HepG2 (cell line): ENCODE measurements around the gene MASP2. TPM values are rescaled to one million over a fixed set of nuclear protein-coding genes. Genes with fewer than 3 reads are reported as not detected.

Experiments used
- AGO2 ChIP-seq: fragments of 200-400 bp; formaldehyde crosslinking; optimal IDR thresholded peaks from 2 replicates; pipeline ENCODE3; 2017; ENCODE audit warnings: mild to moderate bottlenecking, low read depth, low read length, moderate library complexity
- BORCS8-MEF2B ChIP-seq: sonication (generic); formaldehyde crosslinking; IDR thresholded peaks from 2 replicates; pipeline ENCODE4 v1.8.0; 2022; ENCODE audit warnings: mild to moderate bottlenecking, missing genetic modification reagents
- EP300 ChIP-seq, 3 experiments: sonication (generic) in 1 of 3; formaldehyde crosslinking in 1 of 3; IDR thresholded peaks; 2 replicates each; pipeline versions ENCODE4 v1.5.1 to v1.6.1; 2011 to 2020; ENCODE audit warnings: low read depth in 2 of 3, low read length in 2 of 3, borderline replicate concordance in 1 of 3, improper control_type of control experiment in 1 of 3, mild to moderate bottlenecking in 1 of 3, missing genetic modification reagents in 1 of 3, moderate library complexity in 1 of 3
- FOXP4 ChIP-seq: sonication (generic); formaldehyde crosslinking; IDR thresholded peaks from 2 replicates; pipeline ENCODE4 v1.4.0; 2020; ENCODE audit warnings: missing genetic modification reagents
- MEF2D ChIP-seq: sonication (generic); formaldehyde crosslinking; IDR thresholded peaks from 2 replicates; pipeline ENCODE4 v1.5.1; 2020; ENCODE audit warnings: mild to moderate bottlenecking, missing genetic modification reagents
- MLXIP ChIP-seq: sonication (generic); formaldehyde crosslinking; IDR thresholded peaks from 2 replicates; pipeline ENCODE4 v1.9.0; 2021; ENCODE audit warnings: missing genetic modification reagents, borderline replicate concordance
- NR2F2 ChIP-seq: IDR thresholded peaks from 2 replicates; pipeline ENCODE4 v1.6.1; 2012; ENCODE audit warnings: low read depth, inconsistent platforms, borderline replicate concordance
- RXRA ChIP-seq: sonication (generic); formaldehyde crosslinking; IDR thresholded peaks from 2 replicates; pipeline ENCODE4 v1.5.1; 2020; ENCODE audit warnings: missing genetic modification reagents
- TEAD2 ChIP-seq: sonication (generic); formaldehyde crosslinking; IDR thresholded peaks from 2 replicates; pipeline ENCODE4 v1.9.0; 2021; ENCODE audit warnings: missing genetic modification reagents
- ZBTB38 ChIP-seq: sonication (generic); formaldehyde crosslinking; IDR thresholded peaks from 2 replicates; pipeline ENCODE4 v1.5.1; 2020; ENCODE audit warnings: mild to moderate bottlenecking, missing genetic modification reagents
- ZBTB7B ChIP-seq: sonication (generic); formaldehyde crosslinking; IDR thresholded peaks from 2 replicates; pipeline ENCODE4 v1.4.0; 2020; ENCODE audit warnings: missing genetic modification reagents
- ZFP91 ChIP-seq: sonication (generic); formaldehyde crosslinking; IDR thresholded peaks from 2 replicates; pipeline ENCODE4 v1.9.0; 2022; ENCODE audit warnings: missing genetic modification reagents, mild to moderate bottlenecking, borderline replicate concordance
- ZHX1 ChIP-seq: sonication (generic); formaldehyde crosslinking; IDR thresholded peaks from 2 replicates; pipeline ENCODE4 v1.8.1; 2022; ENCODE audit warnings: low read depth, mild to moderate bottlenecking, missing genetic modification reagents
- ZNF546 ChIP-seq: sonication (generic); formaldehyde crosslinking; conservative IDR thresholded peaks from 2 replicates; pipeline ENCODE4 v1.8.1; 2023; ENCODE audit warnings: mild to moderate bottlenecking, missing genetic modification reagents
- ZNF547 ChIP-seq: sonication (generic); formaldehyde crosslinking; IDR thresholded peaks from 2 replicates; pipeline ENCODE4 v1.5.1; 2020; ENCODE audit warnings: mild to moderate bottlenecking, missing genetic modification reagents
- ZNF569 ChIP-seq: sonication (generic); formaldehyde crosslinking; IDR thresholded peaks from 2 replicates; pipeline ENCODE4 v1.5.0; 2020; ENCODE audit warnings: mild to moderate bottlenecking, missing genetic modification reagents, moderate library complexity, borderline replicate concordance
- ZNF605 ChIP-seq: sonication (generic); formaldehyde crosslinking; IDR thresholded peaks from 2 replicates; pipeline ENCODE4 v1.8.0; 2022; ENCODE audit warnings: mild to moderate bottlenecking, missing genetic modification reagents
- ZNF772 ChIP-seq: sonication (generic); formaldehyde crosslinking; IDR thresholded peaks from 2 replicates; pipeline ENCODE4 v1.5.0; 2020; ENCODE audit warnings: mild to moderate bottlenecking, missing genetic modification reagents
- ZNF850 ChIP-seq: sonication (generic); formaldehyde crosslinking; conservative IDR thresholded peaks from 2 replicates; pipeline ENCODE4 v1.9.0; 2021; ENCODE audit warnings: mild to moderate bottlenecking, missing genetic modification reagents
- polyA plus RNA-seq, 8 experiments: library from polyadenylated mRNA; depleted of rRNA in 3 of 8; stranded (reverse) in 7 of 8; unstranded in 1 of 8; fragments of >200 nt; fragmentation: Illumina TruSeq in 4 of 8; extraction: Trizol in 4 of 8; gene quantifications; 2 replicates each; pipeline versions ENCODE4 v1.2.1 to v1.2.3, GENCODE V29; 2011 to 2016; ENCODE audit warnings: low read depth in 4 of 8, missing spikeins in 1 of 8, mixed read lengths in 1 of 8; ENCODE audit not compliant: insufficient read depth in 1 of 8
- total RNA-seq, 5 experiments: library from RNA; depleted of rRNA; stranded (reverse); fragments of >200 nt; fragmentation: Illumina TruSeq; extraction: Trizol; gene quantifications; 2 replicates each; pipeline ENCODE4 v1.2.3, GENCODE V29; 2016; ENCODE audit warnings: low read depth in 1 of 5

Gene MASP2
- total and polyA plus RNA-seq, 2 of the 13 experiments (the other 11 are each of a cell fraction or from before 2014, with no cell fraction given) = 7.1 to 11.8 TPM

GRCh38 chr1:11046625-11047365, at the start of gene MASP2 (continued):
- peak; percentile 41; the same call in 1 of the 2 replicates for TF ChIP-seq FOXP4 (CRISPR knock-in tag)
- peak; percentile 17; the same call in 1 of the 2 replicates for TF ChIP-seq NR2F2
- peak; percentile 71 for TF ChIP-seq ZBTB7B (CRISPR knock-in tag)
- peak; percentile 72 for TF ChIP-seq ZFP91
- TF ChIP-seq ZNF547 (CRISPR knock-in tag) = 0 out of 2 replicates have a peak, but pooled peaks have one; percentile 19
- no peak for TF ChIP-seq MLXIP (CRISPR knock-in tag)
- peak; percentile 90 for TF ChIP-seq RXRA (CRISPR knock-in tag)
- TF ChIP-seq ZBTB38 = peak; percentile 70
- TF ChIP-seq ZNF605 (CRISPR knock-in tag) = peak; percentile 75; the same call in 1 of the 2 replicates
- no peak for TF ChIP-seq TEAD2
- peak; percentile 35; the same call in 1 of the 2 replicates for TF ChIP-seq BORCS8-MEF2B (CRISPR knock-in tag)
- no peak for TF ChIP-seq MEF2D (CRISPR knock-in tag)
- TF ChIP-seq AGO2 = peak; percentile 52
- no peak for TF ChIP-seq ZNF569 (CRISPR knock-in tag)
- TF ChIP-seq ZNF772 (CRISPR knock-in tag) = no peak
- no peak for TF ChIP-seq ZNF850 (CRISPR knock-in tag)
- TF ChIP-seq ZNF546 (CRISPR knock-in tag) = no peak
- peak in 1 of 2 experiments; percentile 28; a peak in 1 of 4 replicates for TF ChIP-seq EP300 (IDR thresholded peaks at IDR 0.05; ENCODE audit: low read depth in 2 of 2, low read length in 2 of 2)
- TF ChIP-seq EP300 (CRISPR knock-in tag; IDR thresholded peaks at IDR 0.05; ENCODE audit: borderline replicate concordance) = no peak
- no peak for TF ChIP-seq ZHX1 (CRISPR knock-in tag)
